LHCN-M2 (cell line): ENCODE results near the gene JOSD2. TPM values are rescaled to one million over a fixed set of nuclear protein-coding genes. Genes with fewer than 3 reads are reported as not detected.

Source experiments
- DNase-seq: peaks from one replicate; pipeline ENCODE4 v3.0.0-alpha.2; 2012; ENCODE audit warnings: low read depth
- total RNA-seq: library from RNA; depleted of rRNA; stranded (reverse); fragments of >200 nt; gene quantifications from 2 replicates; pipeline ENCODE4 v1.2.3, GENCODE V29; 2014

JOSD2 gene
- total RNA-seq, 1 experiment from 2014 or later: 47.3 TPM

- DNase-seq: no peak
These were observed 14.6 kb downstream of the JOSD2 start for GRCh38 chr19:50496189-50497021.

GRCh38 chr19:50495020-50495531 lies 15.9 kb downstream of the JOSD2 start:
- no peak for DNase-seq

- DNase-seq: no peak
These were observed 16.6 kb downstream of the JOSD2 start for GRCh38 chr19:50494186-50495019.

GRCh38 chr19:50493171-50493570 lies 17.8 kb downstream of the JOSD2 start:
- DNase-seq: no peak

- DNase-seq: no peak
These were observed 18.5 kb downstream of the JOSD2 start for GRCh38 chr19:50492303-50493052.

GRCh38 chr19:50490991-50491472 lies 20.0 kb downstream of the JOSD2 start:
- no peak for DNase-seq

- DNase-seq: no peak
These were observed 20.6 kb downstream of the JOSD2 start for GRCh38 chr19:50490411-50490811.

GRCh38 chr19:50489461-50490011 lies 21.5 kb downstream of the JOSD2 start:
- no peak for DNase-seq

- no peak for DNase-seq
These were observed 22.4 kb downstream of the JOSD2 start for GRCh38 chr19:50488389-50489194.

GRCh38 chr19:50486823-50487515 lies 24.0 kb downstream of the JOSD2 start:
- peak; percentile 66 for DNase-seq

- no peak for DNase-seq
These were observed 25.6 kb downstream of the JOSD2 start for GRCh38 chr19:50485284-50485955.

- DNase-seq: no peak
These were observed 28.1 kb downstream of the JOSD2 start for GRCh38 chr19:50482916-50483315.

- DNase-seq: no peak
These were observed 28.6 kb downstream of the JOSD2 start for GRCh38 chr19:50482271-50482855.

GRCh38 chr19:50481351-50482149 lies 29.4 kb downstream of the JOSD2 start:
- DNase-seq: no peak

GRCh38 chr19:50480281-50481111 lies 30.5 kb downstream of the JOSD2 start:
- no peak for DNase-seq

- no peak for DNase-seq
These were observed 31.2 kb downstream of the JOSD2 start for GRCh38 chr19:50479761-50480251.
